ENCODE measurements around the gene PRKCZ.

PRKCZ gene

DNA sequence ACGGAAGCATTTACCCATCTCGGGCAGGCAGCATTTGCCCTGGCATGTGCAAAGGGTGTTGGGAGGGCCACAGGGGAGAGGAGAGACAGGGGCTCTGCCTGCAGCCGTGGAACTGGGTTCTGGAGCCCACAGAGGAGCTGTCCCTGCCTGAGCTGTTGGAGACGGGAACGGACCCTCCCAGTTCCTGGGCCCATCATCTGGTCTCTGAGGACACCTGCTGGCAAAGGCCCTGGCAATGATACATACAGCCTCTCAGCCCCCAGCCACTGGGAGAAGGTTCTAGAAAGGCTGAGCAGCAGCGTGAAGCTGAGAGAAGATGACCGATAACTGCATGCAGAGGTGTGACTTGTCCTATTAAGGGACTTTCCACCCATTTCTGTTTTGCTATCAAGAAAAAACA is 113.0 kb downstream of the PRKCZ start:
- DNase-seq (ENCODE audit: low read depth), result peak; percentile 25
- H3K4me3 ChIP-seq (ENCODE audit: low read depth, low read length), result no peak overlapping the region
- TF ChIP-seq MAX (IDR thresholded peaks at IDR 0.05; ENCODE audit: low read depth, low read length), result no peak
- TF ChIP-seq, protein P1, sequence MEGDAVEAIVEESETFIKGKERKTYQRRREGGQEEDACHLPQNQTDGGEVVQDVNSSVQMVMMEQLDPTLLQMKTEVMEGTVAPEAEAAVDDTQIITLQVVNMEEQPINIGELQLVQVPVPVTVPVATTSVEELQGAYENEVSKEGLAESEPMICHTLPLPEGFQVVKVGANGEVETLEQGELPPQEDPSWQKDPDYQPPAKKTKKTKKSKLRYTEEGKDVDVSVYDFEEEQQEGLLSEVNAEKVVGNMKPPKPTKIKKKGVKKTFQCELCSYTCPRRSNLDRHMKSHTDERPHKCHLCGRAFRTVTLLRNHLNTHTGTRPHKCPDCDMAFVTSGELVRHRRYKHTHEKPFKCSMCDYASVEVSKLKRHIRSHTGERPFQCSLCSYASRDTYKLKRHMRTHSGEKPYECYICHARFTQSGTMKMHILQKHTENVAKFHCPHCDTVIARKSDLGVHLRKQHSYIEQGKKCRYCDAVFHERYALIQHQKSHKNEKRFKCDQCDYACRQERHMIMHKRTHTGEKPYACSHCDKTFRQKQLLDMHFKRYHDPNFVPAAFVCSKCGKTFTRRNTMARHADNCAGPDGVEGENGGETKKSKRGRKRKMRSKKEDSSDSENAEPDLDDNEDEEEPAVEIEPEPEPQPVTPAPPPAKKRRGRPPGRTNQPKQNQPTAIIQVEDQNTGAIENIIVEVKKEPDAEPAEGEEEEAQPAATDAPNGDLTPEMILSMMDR (IDR thresholded peaks at IDR 0.05; ENCODE audit: low read depth, low read length), result no peak
- no peak for TF ChIP-seq MYC (IDR thresholded peaks at IDR 0.05; ENCODE audit: low read depth, low read length)
- no peak for TF ChIP-seq POLR2A (IDR thresholded peaks at IDR 0.05; ENCODE audit: extremely low read depth, insufficient read length)

- no peak for DNase-seq (ENCODE audit: low read depth)
- no peak for TF ChIP-seq POLR2A (IDR thresholded peaks at IDR 0.05; ENCODE audit: extremely low read depth, insufficient read length)
- TF ChIP-seq, protein P1 (IDR thresholded peaks at IDR 0.05; ENCODE audit: low read depth, low read length), result no peak
- TF ChIP-seq MAX (IDR thresholded peaks at IDR 0.05; ENCODE audit: low read depth, low read length), result no peak
- no peak for TF ChIP-seq MYC (IDR thresholded peaks at IDR 0.05; ENCODE audit: low read depth, low read length)
- no peak overlapping the region for H3K4me3 ChIP-seq (ENCODE audit: low read depth, low read length)
These were observed 115.4 kb downstream of the PRKCZ start for GRCh38 chr1:2165646-2166045.

GRCh38 chr1:2166254-2166653 is 116.0 kb downstream of the PRKCZ start:
- TF ChIP-seq MAX (IDR thresholded peaks at IDR 0.05; ENCODE audit: low read depth, low read length), result no peak
- no peak for TF ChIP-seq POLR2A (IDR thresholded peaks at IDR 0.05; ENCODE audit: extremely low read depth, insufficient read length)
- TF ChIP-seq, protein P1 (IDR thresholded peaks at IDR 0.05; ENCODE audit: low read depth, low read length), result no peak
- no peak for TF ChIP-seq MYC (IDR thresholded peaks at IDR 0.05; ENCODE audit: low read depth, low read length)
- no peak for DNase-seq (ENCODE audit: low read depth)
- H3K4me3 ChIP-seq (ENCODE audit: low read depth, low read length), result no peak overlapping the region

GRCh38 chr1:2166695-2167094 is 116.5 kb downstream of the PRKCZ start:
- DNase-seq (ENCODE audit: low read depth), result no peak
- H3K4me3 ChIP-seq (ENCODE audit: low read depth, low read length), result no peak overlapping the region
- TF ChIP-seq MYC (IDR thresholded peaks at IDR 0.05; ENCODE audit: low read depth, low read length) (no peak), POLR2A (IDR thresholded peaks at IDR 0.05; ENCODE audit: extremely low read depth, insufficient read length) (no peak)
- TF ChIP-seq, protein P1 (IDR thresholded peaks at IDR 0.05; ENCODE audit: low read depth, low read length), result no peak

DNA sequence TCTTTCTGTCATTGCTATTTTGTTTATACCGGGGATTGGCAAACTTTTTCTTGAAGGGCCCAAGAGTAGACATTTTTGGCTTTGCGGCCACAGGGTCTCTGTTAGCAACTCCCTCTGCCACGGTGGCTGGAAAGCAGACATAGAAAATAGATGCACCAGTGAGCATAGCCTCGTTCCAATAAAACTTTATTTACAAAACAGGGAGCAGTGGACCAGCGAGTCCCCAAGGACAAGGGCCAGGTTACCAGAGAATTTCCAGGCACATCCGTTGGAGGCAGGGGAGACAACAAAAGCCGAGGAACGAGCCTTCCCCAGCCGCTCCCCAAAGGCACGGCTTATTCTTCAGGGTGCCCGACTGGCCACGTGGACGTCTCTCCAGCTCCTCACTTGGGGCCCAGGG is 117.9 kb downstream of the PRKCZ start:
- TF ChIP-seq, protein P1 (IDR thresholded peaks at IDR 0.05; ENCODE audit: low read depth, low read length), result no peak
- TF ChIP-seq MAX (IDR thresholded peaks at IDR 0.05; ENCODE audit: low read depth, low read length) (no peak), POLR2A (IDR thresholded peaks at IDR 0.05; ENCODE audit: extremely low read depth, insufficient read length) (no peak), MYC (IDR thresholded peaks at IDR 0.05; ENCODE audit: low read depth, low read length) (no peak)
- H3K4me3 ChIP-seq (ENCODE audit: low read depth, low read length), result no peak overlapping the region
- DNase-seq (ENCODE audit: low read depth), result no peak

GRCh38 chr1:2168535-2168934 is 118.3 kb downstream of the PRKCZ start:
- TF ChIP-seq, protein P1 (IDR thresholded peaks at IDR 0.05; ENCODE audit: low read depth, low read length), result no peak
- TF ChIP-seq POLR2A (IDR thresholded peaks at IDR 0.05; ENCODE audit: extremely low read depth, insufficient read length), result no peak
- TF ChIP-seq MAX (IDR thresholded peaks at IDR 0.05; ENCODE audit: low read depth, low read length), result no peak
- TF ChIP-seq MYC (IDR thresholded peaks at IDR 0.05; ENCODE audit: low read depth, low read length), result no peak
- DNase-seq (ENCODE audit: low read depth), result no peak
- H3K4me3 ChIP-seq (ENCODE audit: low read depth, low read length), result no peak overlapping the region

Measured in NB4 (cell line).